ENCODE measurements around the gene YWHAQ.

DNA sequence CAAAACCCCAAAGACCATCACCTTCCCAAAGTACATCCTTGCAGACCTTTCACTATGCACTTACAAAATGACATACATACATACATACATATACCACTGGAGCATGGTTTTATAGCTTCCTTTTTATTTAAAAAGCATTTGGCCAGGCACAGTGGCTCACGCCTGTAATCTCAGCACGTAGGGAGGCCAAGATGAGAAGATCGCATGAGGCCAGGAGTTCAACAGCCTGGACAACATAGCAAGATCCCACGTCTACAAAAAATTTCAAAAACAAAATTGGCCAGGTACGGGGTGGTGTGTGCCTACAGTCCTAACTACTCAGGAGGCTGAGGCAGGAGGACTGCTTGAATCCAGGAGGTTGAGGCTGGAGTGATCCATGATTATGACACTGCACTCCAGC lies 45.3 kb downstream of the YWHAQ start:
- TF ChIP-seq, protein P1, sequence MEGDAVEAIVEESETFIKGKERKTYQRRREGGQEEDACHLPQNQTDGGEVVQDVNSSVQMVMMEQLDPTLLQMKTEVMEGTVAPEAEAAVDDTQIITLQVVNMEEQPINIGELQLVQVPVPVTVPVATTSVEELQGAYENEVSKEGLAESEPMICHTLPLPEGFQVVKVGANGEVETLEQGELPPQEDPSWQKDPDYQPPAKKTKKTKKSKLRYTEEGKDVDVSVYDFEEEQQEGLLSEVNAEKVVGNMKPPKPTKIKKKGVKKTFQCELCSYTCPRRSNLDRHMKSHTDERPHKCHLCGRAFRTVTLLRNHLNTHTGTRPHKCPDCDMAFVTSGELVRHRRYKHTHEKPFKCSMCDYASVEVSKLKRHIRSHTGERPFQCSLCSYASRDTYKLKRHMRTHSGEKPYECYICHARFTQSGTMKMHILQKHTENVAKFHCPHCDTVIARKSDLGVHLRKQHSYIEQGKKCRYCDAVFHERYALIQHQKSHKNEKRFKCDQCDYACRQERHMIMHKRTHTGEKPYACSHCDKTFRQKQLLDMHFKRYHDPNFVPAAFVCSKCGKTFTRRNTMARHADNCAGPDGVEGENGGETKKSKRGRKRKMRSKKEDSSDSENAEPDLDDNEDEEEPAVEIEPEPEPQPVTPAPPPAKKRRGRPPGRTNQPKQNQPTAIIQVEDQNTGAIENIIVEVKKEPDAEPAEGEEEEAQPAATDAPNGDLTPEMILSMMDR (IDR thresholded peaks at IDR 0.05) = no peak
- no peak for TF ChIP-seq POLR2A (IDR thresholded peaks at IDR 0.05)
- TF ChIP-seq EP300 (IDR thresholded peaks at IDR 0.05) = no peak
